NCI-H345 treated with DMSO at 0.1 percent for 48 hours (cell line): Measurements from ENCODE around the gene AMDHD2.

Source experiments
- DNase-seq: peaks from one replicate; lab custom pipeline; 2025; ENCODE audit not compliant: unreplicated experiment; lab: John Stamatoyannopoulos, UW

Gene AMDHD2

GRCh38 chr16:2498531-2499253 lies 21.5 kb upstream of the AMDHD2 start:
- DNase-seq, result no peak

GRCh38 chr16:2499454-2499853 lies 20.7 kb upstream of the AMDHD2 start:
- DNase-seq, result no peak

DNA sequence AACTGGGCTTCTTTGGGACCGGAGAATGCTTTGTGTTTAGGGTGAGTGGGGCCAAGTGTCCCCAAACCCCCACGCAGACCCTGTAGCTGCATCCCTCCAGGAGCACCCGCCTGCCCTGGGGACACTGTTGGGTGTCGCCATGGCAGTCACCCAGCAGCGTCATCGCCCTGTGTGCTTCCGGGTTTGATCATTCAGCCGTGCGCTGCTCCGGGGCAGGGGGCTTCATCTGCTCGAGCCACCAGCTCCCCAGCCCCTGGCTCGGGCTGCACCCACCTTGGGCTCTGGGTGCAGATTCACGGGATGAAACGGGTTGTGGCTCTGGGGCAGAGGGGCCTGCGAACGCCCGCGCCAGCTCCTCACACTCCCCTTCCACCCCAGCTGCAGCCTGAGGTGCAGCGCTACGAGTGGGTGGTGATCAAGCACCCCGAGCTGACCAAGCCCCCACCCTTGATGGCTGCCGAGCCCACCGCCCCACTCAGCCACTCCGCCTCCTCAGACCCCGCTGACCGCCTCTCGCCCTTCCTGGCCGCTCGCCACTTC lies 20.2 kb upstream of the AMDHD2 start:
- no peak for DNase-seq

DNA sequence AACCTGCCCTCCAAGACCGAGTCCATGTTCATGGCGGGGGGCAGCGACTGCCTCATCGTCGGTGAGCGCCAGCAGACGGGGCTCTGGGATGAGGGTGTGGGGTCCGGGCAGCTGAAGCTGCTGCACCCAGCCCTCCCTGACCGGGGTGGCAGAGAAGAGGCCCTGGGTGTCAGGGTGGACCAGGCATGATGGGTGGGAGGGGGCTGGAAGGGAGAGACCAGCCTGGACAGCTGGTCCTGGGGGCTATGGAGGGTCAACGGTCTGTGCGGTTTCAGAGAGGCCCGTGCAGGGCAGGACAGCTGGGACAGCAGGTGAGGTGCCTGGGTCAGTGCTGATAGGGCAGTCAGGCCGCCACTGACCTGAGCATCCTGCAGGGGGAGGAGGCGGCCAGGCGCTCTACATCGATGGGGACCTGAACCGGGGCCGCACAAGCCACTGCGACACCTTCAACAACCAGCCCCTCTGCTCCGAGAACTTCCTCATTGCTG lies 19.7 kb upstream of the AMDHD2 start:
- DNase-seq, result no peak

DNA sequence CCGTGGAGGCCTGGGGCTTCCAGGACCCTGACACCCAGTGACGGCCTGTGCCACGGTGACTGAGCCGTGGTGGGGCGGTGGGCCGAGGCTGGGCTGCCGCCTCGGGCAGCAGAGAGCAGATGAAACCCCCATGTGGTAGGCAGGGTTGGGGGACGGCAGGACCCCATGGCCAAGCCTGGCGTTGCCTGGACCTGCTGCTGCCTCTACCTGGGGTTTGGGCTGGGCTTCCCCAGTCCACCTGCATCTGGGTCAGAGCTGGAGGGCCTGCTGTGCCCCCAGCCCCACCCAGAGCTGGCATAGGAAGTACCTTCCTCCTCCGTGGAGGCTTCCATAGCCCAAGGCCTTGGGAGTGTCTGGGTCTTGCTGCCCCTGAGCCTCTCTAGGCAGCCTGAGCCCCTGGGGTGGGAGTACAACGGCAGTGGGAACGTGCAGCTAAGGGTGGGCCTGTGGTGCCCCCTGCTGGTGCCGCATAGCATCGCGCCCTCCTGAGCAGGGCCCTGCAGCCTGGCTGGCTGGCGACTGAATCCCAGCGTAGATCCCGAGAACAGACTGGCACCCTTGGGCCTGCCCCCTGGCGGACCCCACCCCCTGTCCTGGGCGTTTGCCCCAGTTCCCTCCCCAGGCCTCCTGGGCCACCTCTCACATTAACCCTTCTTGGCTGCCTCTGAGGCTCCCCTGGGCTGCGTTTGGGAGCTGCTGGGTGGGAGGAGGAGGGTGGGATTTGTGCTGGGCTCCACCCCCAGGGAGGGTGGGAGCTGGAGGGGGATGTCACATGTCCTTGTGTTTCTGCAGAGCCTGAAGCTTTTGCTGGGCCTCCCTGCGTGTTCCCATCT lies 19.0 kb upstream of the AMDHD2 start:
- peak; percentile 50 for DNase-seq

- no peak for DNase-seq
Observed at GRCh38 chr16:2501946-2502895, 17.9 kb upstream of the AMDHD2 start.

DNA sequence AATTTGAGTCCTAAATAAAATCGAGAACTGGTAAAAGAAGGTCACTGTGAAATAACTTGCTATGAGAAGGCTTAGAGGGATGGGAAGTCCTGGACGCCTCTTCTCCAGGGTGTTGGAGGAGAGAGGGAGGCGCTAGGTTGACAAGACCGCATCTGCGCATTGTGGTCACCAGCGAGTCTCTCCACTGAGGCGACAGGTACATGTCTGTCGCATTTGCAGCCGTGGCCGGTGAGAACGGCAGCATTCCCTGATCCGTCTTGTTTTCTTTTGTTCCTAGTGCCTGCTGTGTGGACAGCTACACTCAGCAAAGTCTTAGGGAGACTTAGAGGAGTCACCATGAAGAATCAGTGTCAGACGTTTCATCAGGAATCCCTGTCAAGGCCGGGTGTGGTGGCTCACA lies 14.5 kb upstream of the AMDHD2 start:
- DNase-seq, result no peak

DNA sequence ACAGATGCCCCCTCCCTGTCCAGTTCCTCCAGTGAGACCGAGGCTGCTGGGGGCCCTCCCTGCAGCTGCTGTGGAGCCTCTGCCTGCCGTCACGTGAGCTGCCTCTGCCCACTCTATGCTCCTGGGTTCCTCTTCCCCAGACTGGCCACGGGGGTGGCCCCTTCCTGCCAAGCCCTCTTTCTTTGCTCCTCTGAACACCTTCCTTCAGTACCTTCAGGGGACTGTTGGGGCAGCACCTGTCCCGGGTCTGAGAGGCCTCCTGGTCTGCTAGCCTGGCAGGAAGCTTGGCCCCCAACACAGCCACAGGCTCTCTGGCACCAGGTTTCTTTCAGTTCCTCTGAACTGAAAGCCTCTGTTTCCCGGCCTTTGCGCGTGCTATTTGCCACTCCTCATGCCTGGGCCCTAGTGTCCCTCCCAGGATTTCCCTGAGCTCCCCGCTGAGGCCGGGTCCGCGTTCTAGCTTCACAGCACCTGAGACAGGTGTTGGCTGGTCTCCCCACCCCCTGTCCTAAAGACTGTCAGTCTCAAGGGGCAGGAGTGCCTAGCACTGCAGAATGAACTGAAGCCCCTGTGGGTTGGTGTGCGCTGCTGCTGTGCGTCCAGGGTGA lies 13.0 kb upstream of the AMDHD2 start:
- DNase-seq, result no peak

DNA sequence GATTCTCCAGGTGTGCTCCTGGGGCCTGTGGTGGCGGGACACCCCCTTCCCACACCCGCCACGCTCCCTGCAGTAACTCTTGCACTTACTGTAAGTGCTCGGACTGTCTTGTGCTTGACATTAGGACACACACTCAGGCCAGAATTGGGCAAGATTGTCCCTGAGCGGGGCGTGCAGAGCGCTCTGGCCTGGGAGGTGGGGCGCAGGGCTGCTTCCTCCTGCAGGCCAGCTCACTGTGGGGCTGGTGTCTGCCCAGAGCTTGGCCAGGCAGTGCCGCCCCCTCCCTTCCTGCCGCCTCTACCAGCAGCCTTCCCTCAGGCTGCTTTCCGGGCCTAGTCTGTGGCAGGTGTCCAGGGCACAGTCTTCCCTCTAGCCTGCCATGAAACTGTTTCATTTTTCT lies 12.5 kb upstream of the AMDHD2 start:
- no peak for DNase-seq

DNA sequence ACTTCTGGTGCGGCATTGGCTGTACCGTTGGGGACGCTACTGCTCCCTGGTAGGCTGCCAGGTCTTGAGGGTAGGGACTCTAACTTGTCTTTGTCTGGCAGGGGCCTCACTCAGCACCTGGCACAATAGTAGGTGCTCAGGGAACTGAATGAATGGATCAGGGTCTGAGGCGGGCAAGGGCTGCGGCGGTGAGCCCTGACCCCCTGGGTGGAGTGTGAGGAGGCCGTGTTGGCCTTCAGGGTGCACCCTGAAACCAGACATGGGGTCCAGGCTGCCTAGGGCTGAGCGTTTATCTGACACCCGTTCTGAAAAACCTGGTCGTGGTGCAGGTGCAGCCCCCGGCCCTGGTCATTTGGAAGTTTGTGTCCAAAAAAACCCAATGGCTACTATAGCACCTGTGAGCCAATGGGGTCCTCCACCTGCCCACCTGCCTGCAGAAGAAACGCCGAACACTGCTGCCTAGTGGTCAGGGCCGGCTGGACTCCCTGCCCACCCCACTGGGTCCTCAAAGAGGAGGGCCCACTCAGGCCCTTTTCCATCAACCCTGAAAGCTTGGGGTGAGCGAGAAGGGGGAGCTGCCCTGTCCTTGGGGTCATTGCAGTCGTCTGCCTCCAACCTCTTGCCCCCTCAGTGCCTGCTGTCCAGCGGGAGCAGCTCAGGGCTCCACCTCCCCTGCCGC lies 11.3 kb upstream of the AMDHD2 start:
- DNase-seq, result no peak

- no peak for DNase-seq
Observed at GRCh38 chr16:2511128-2511800, 8.9 kb upstream of the AMDHD2 start.

- no peak for DNase-seq
Observed at GRCh38 chr16:2511996-2512734, 8.0 kb upstream of the AMDHD2 start.

DNA sequence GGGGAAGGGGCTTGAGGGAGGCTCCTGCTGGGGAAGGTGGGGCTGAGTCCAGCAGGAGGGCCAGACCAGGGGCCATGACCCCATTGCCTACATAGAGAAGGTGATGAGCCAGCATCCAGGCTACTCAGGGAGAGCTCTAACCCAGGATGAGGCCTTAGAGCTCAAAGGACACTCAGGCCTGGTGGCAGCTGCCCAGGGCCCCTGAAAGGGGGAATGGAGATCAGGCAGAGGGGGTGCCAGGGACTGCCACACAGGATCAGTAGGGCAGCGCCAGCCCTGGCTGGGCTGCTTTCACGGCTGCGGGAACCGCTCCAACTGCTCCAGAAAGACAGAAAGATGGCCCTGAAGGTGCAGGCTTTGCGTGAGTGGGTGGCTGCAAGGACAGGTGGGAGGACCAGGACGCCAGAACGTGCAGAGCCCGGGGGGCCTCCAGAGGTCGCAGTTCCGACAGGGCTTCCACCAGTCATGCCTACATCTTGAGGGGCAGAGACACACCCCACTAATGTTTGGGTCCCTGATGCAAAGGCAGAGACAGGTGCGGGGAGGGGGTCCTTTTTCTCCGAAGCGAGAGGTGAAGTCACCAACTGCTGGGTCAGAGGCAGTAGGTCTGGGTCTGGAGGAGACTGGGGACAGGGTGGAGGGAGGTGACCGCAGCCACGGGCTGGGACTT lies 7.3 kb upstream of the AMDHD2 start:
- peak; percentile 17 for DNase-seq

DNA sequence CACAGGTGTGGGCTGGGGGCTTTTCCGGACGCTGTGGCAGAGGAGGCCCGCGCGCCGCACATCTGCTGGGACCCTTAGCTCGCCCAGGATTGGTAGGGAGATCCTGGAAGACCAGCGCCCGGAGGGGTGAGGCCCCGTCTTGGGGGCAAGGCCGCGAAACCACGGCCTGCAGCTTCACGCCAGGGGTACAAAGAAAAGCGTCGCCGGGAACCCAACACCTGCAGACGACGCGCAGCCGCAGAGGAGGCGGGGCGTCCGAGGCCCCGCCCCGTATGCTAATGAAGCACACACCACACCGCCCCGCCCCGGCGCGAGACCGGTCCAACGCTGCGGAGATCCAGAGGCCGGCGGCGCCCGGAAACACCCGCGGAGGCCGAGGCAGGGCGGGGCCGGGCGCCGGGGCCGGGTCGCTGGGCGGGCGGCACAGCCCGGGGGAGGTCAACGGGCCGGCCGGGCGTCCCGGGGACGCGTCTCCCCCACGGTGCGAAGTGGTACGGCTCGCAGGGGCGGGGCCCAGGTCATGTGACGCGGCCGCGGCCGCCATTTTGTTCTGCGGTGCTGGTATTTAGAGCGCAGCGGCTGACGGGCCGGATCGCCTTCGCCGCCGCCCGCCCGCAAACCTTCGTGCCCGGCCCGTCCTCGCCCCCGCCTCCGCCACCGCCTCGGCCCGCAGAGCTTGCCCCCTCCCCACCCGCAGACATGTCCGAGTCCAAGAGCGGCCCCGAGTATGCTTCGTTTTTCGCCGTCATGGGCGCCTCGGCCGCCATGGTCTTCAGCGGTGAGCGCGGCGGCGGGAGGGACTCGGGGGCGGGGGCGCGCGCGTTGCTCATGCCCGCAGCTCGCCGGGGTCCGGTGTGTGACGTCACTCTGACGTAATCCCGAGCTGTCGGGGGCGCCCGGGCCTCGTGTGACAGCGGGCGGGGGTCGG lies 6.5 kb upstream of the AMDHD2 start, which contains the start of gene ATP6V0C:
Gene ATP6V0C, plus strand, starts transcription at position 548 of the 928 bp plus-strand sequence. Its CDS starts 152 bp downstream, at position 700.
- DNase-seq, result peak; percentile 85

DNA sequence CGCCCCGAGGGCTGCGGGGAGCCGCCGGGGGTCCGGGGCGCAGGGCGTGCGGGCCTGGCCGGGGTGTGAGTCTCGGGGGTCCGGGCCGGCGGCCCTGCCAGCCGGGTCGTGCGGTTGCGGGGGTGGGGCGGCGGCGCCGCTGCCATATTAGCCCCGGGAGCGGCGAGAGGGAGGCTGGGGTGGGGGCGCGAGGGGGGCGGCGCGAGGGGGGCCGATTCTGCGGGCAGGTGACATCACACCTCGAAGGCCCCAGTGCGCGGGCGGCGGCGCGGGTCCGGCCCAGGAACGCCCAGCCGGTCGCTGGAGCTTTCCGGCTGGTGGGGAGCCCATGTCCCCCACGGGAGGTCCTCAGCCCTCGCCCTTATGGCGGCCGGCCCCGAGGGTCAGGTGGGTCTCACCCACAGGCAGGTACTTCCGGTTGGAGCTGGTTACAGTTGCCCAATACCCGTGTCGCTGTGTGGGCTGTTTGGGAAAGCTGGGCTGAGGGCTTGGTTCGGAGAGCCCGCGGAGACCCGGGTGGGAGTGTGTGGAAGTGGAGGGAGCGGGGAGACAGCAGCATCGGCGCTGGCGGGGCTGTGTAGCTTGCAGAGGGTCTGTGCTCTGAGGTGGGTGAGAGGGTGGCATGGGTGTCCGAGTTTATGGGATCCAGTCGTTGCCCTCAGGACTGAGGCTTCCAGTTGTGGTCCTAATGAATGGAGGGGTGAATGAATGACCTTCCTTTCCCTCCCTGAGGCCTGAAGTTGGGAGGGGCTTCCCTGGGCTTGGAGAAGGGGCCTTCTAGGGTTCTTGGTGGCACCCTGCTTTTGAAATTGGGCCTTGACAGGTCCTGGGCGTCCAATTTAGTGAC lies 5.6 kb upstream of the AMDHD2 start:
- no peak for DNase-seq
